Measurements from ENCODE around the gene FXYD5. TPM values are rescaled to one million over a fixed set of nuclear protein-coding genes. Genes with fewer than 3 reads are reported as not detected.
"Not testable (repeated sequence)": the region's sequence is repeated elsewhere in the genome, so short reads cannot be mapped to it uniquely, and the experiment has no call there.

The FXYD5 gene
- total RNA-seq, 4 donors from 2014 or later, result 6.0 to 67.7 (median 22.2) TPM

DNA sequence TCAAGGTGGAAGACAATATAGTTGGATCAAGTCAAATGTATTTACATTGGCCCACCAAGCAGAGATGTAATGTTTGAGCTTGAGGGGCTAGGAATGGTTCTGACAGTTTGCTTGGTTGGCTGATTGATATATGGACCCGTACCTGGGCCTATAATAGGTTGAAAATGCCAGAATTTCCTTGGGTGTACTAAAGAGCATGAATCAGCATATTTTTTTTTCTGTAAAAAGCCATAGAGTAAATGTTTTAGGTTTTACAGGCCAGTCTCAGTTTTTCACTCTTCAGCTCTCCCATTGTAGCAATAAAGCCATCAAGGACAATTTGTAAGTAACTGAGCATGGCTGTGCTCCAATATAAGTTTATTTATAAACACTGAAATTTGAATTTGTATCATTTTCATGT lies 26.9 kb downstream of the FXYD5 start:
- Histone ChIP-seq H3K4me1 (no peaks in the 10 kb centered on the region), H3K9me3 (no peaks in the 10 kb centered on the region), H3K27me3 (no peaks in the 10 kb centered on the region), H3K27ac (no peak overlapping the region), H3K4me3 (no peak overlapping the region), H3K36me3 (no peaks in the 10 kb centered on the region)
- no peak for DNase-seq
- TF ChIP-seq POLR2A (IDR thresholded peaks at IDR 0.05), result no peak
- TF ChIP-seq, protein P1, sequence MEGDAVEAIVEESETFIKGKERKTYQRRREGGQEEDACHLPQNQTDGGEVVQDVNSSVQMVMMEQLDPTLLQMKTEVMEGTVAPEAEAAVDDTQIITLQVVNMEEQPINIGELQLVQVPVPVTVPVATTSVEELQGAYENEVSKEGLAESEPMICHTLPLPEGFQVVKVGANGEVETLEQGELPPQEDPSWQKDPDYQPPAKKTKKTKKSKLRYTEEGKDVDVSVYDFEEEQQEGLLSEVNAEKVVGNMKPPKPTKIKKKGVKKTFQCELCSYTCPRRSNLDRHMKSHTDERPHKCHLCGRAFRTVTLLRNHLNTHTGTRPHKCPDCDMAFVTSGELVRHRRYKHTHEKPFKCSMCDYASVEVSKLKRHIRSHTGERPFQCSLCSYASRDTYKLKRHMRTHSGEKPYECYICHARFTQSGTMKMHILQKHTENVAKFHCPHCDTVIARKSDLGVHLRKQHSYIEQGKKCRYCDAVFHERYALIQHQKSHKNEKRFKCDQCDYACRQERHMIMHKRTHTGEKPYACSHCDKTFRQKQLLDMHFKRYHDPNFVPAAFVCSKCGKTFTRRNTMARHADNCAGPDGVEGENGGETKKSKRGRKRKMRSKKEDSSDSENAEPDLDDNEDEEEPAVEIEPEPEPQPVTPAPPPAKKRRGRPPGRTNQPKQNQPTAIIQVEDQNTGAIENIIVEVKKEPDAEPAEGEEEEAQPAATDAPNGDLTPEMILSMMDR (IDR thresholded peaks at IDR 0.05), result no peak

DNA sequence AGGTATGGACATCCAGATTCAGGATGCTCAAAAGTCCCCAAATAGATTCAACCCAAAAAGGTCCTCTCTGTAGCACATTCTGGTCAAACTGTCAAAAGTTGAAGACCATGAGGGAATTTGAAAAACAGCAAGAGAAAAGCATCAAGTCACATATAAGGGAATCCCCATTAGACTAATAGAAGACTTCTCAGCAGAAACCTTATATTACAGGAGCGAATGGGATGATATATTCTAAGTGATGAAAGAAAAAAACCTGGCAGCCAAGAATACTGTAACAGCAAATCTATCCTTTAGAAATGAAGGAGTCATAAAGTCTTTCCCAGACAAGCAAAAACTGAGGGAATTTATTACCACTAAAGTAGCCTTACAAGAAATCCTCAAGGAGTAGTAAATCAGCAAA lies 29.7 kb downstream of the FXYD5 start:
- Histone ChIP-seq H3K27ac (no peak overlapping the region), H3K9me3 (no peaks in the 10 kb centered on the region), H3K27me3 (no peaks in the 10 kb centered on the region), H3K4me3 (no peak overlapping the region), H3K4me1 (no peaks in the 10 kb centered on the region), H3K36me3 (no peaks in the 10 kb centered on the region)
- TF ChIP-seq, protein P1 (IDR thresholded peaks at IDR 0.05), result no peak
- TF ChIP-seq POLR2A (IDR thresholded peaks at IDR 0.05), result no peak
- no peak for DNase-seq

DNA sequence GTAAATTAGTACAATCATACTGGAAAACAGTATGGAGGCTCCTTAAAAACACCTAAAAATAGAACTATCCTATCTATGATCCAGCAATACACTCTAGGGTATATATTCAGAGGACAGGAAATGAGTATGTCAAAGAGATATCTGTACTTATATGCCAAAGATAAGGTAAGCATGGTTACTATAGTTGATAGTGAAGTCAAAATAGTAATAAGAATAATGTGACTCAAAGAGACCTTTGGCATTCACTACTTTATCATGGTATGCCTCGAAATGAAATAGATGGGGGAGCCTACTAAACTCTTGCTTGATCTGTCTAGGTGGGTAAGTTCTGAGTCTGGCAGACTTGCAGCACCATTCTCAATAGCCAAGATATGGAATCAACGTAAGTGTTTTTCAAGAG lies 30.3 kb downstream of the FXYD5 start:
- Histone ChIP-seq H3K4me1 (no peaks in the 10 kb centered on the region), H3K9me3 (no peaks in the 10 kb centered on the region), H3K27me3 (no peaks in the 10 kb centered on the region), H3K27ac (no peak overlapping the region), H3K4me3 (no peak overlapping the region), H3K36me3 (no peaks in the 10 kb centered on the region)
- TF ChIP-seq, protein P1 (IDR thresholded peaks at IDR 0.05), result no peak
- TF ChIP-seq POLR2A (IDR thresholded peaks at IDR 0.05), result no peak
- DNase-seq, result no peak

DNA sequence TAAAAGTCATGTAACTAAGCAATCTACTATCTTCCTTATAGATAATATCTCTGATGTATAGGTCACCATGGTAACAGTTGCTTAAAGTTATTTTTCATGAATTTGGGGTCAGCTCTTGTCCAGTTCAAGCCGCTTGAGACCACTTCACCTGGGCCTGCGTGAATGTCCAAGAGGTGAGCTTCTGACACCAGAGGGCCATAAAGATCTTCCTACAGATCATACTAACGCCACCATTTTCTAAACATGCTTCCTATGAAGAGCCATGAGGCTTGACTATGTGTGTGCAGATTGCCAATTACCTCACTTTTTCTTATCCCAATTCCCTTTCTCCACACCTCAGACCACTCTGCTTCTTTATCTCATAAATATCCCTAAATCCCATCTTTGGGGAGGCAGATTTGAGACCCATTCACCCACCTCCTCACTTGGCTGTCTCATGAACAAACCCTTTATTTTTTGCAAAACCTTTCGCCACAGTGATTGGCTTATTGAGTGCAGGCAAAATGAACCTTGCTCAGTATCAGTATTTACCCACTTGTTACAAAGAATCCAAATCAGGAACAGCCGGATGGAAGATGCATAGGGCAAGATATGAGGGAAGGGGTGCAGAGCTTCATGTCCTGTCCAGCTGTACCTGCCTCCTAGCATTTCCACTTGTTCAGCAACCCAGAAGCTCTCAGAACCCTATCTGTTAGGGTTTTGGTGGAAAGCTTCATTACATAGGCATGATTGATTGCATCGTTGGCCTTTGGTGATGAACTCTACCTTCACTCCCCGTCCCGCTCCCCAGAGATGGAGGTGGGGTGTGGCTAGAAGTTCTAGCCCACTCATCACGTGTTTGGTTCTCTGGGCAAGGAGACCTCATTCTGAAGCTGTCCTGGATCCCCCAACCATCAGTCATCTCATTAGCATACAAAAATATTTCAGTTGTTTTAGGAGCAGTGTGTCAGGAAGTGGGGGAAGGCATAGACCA lies 39.8 kb downstream of the FXYD5 start:
- H3K4me1 ChIP-seq, result no peaks in the 10 kb centered on the region
- TF ChIP-seq, protein P1 (IDR thresholded peaks at IDR 0.05), result no peak
- no peak for TF ChIP-seq POLR2A (IDR thresholded peaks at IDR 0.05)
- DNase-seq, result no peak

DNA sequence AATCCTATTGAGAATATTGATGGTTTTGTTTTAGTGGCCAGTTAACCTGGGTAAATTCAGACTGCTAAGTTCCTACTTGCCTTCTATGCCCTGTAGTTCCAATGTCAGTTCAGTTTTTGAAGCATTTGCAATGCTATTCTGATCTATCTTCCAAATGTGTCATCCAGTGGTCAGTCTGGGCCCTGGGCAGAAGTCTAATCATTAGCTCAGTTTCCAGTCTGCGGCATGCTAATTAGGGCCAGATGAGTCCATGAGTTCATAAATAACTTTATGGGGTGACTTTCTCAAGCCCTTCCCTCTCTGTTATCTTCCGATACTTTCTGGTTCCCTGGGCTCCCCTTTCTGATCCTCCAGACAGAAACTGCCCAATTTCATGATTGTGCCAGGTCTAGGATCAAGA lies 41.3 kb downstream of the FXYD5 start:
- Histone ChIP-seq H3K4me3 (no peak overlapping the region), H3K9me3 (no peaks in the 10 kb centered on the region), H3K4me1 (no peaks in the 10 kb centered on the region), H3K27me3 (no peaks in the 10 kb centered on the region), H3K36me3 (no peaks in the 10 kb centered on the region), H3K27ac (no peak overlapping the region)
- TF ChIP-seq POLR2A (IDR thresholded peaks at IDR 0.05), result no peak
- DNase-seq, result no peak

More for the DNA sequence above, 39.8 kb downstream of the FXYD5 start:
- Histone ChIP-seq H3K9me3 (no peaks in the 10 kb centered on the region), H3K27ac (no peak overlapping the region), H3K27me3 (no peaks in the 10 kb centered on the region), H3K4me3 (no peak overlapping the region), H3K36me3 (no peaks in the 10 kb centered on the region)

DNA sequence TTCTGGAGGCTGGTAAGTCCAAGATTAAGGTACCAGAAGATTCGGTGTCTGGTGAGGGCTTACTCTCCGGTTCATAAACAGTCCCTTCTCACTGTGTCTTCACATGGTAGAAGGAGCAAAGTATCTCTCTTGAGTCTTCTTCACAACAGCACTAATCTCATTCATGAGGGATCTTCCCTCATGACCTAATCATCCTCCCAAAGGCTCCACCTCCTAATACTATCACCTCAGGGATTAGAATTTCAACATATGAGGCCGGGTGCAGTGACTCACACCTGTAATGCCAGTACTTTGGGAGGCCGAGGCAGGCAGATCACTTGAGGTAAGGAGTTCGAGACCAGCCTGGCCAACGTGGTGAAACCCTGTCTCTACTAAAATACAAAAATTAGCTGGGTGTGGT lies 42.3 kb downstream of the FXYD5 start:
- not testable (repeated sequence) for H3K4me3 ChIP-seq, DNase-seq

More for the DNA sequence above, 42.3 kb downstream of the FXYD5 start:
- not testable (repeated sequence) for H3K4me1 ChIP-seq, H3K36me3 ChIP-seq, H3K27me3 ChIP-seq, H3K27ac ChIP-seq, H3K9me3 ChIP-seq

Data from Peyer's patch (tissue), 4 donors.